HepG2 (cell line): ENCODE results near the gene PRR36. TPM values are rescaled to one million over a fixed set of nuclear protein-coding genes. Genes with fewer than 3 reads are reported as not detected.

Experiments used
- BCL6 ChIP-seq: IDR thresholded peaks from 2 replicates; pipeline ENCODE4 v1.6.1; 2016; ENCODE audit warnings: missing genetic modification reagents, missing compliant biosample characterization
- EHMT2 ChIP-seq: fragments of 200-600 bp; sonication (generic); IDR thresholded peaks from 2 replicates; pipeline ENCODE4 v1.7.0; 2017; ENCODE audit warnings: antibody characterized with exemption, low read depth, low read length, borderline replicate concordance
- ETS1 ChIP-seq: sonication (generic); formaldehyde crosslinking; IDR thresholded peaks from 2 replicates; pipeline ENCODE4 v1.4.0; 2020; ENCODE audit warnings: missing genetic modification reagents
- IKZF4 ChIP-seq: sonication (generic); formaldehyde crosslinking; IDR thresholded peaks from 2 replicates; pipeline ENCODE4 v1.5.1; 2020; ENCODE audit warnings: borderline replicate concordance, mild to moderate bottlenecking, low read depth, missing genetic modification reagents; ENCODE audit errors: not compliant biosample characterization
- MZF1 ChIP-seq: sonication (generic); formaldehyde crosslinking; IDR thresholded peaks from 2 replicates; pipeline ENCODE4 v1.8.1; 2023; ENCODE audit warnings: mild to moderate bottlenecking, missing genetic modification reagents, borderline replicate concordance
- NCOA5 ChIP-seq: sonication (generic); formaldehyde crosslinking; IDR thresholded peaks from 2 replicates; pipeline ENCODE4 v1.4.0; 2020; ENCODE audit warnings: missing genetic modification reagents
- NFIB ChIP-seq: sonication (generic); formaldehyde crosslinking; IDR thresholded peaks from 2 replicates; pipeline ENCODE4 v1.9.0; 2021; ENCODE audit warnings: missing genetic modification reagents, mild to moderate bottlenecking, borderline replicate concordance
- NFKBIZ ChIP-seq: IDR thresholded peaks from 2 replicates; pipeline ENCODE4 v1.6.1; 2018; ENCODE audit warnings: missing genetic modification reagents, missing compliant biosample characterization
- PRDM4 ChIP-seq: sonication (generic); formaldehyde crosslinking; IDR thresholded peaks from 2 replicates; pipeline ENCODE4 v1.9.0; 2021; ENCODE audit warnings: missing genetic modification reagents, borderline replicate concordance
- RAD21 ChIP-seq: fragments of 450-650 bp; formaldehyde crosslinking; IDR thresholded peaks from 2 replicates; pipeline ENCODE4 v1.5.0; 2020; ENCODE audit warnings: mild to moderate bottlenecking
- SRSF1 ChIP-seq: fragments of 200-400 bp; formaldehyde crosslinking; optimal IDR thresholded peaks from 2 replicates; pipeline ENCODE3; 2017; ENCODE audit warnings: mild to moderate bottlenecking, low read depth, low read length, moderate library complexity
- XRCC5 ChIP-seq: fragments of 200-400 bp; formaldehyde crosslinking; optimal IDR thresholded peaks from 2 replicates; pipeline ENCODE3; 2017; ENCODE audit warnings: mild to moderate bottlenecking, low read length
- ZFP91 ChIP-seq: sonication (generic); formaldehyde crosslinking; IDR thresholded peaks from 2 replicates; pipeline ENCODE4 v1.9.0; 2022; ENCODE audit warnings: missing genetic modification reagents, mild to moderate bottlenecking, borderline replicate concordance
- ZNF205 ChIP-seq: IDR thresholded peaks from 2 replicates; pipeline ENCODE4 v1.6.1; 2018; ENCODE audit warnings: missing biosample characterization, missing genetic modification reagents
- ZNF275 ChIP-seq: sonication (generic); formaldehyde crosslinking; IDR thresholded peaks from 2 replicates; pipeline ENCODE4 v1.8.0; 2022; ENCODE audit warnings: missing genetic modification reagents, mild to moderate bottlenecking, inconsistent platforms, borderline replicate concordance
- ZNF276 ChIP-seq: sonication (generic); formaldehyde crosslinking; IDR thresholded peaks from 2 replicates; pipeline ENCODE4 v1.4.0; 2020; ENCODE audit warnings: mild to moderate bottlenecking, low read depth, missing genetic modification reagents
- ZNF451 ChIP-seq: sonication (generic); formaldehyde crosslinking; IDR thresholded peaks from 2 replicates; pipeline ENCODE4 v1.5.0; 2020; ENCODE audit warnings: mild to moderate bottlenecking, missing genetic modification reagents
- ZNF766 ChIP-seq: sonication (generic); formaldehyde crosslinking; IDR thresholded peaks from 2 replicates; pipeline ENCODE4 v1.5.0; 2020; ENCODE audit warnings: missing genetic modification reagents, borderline replicate concordance
- ZNF780A ChIP-seq: sonication (generic); formaldehyde crosslinking; IDR thresholded peaks from 2 replicates; pipeline ENCODE4 v1.8.0; 2022; ENCODE audit warnings: mild to moderate bottlenecking, missing genetic modification reagents, moderate library complexity
- polyA plus RNA-seq, 8 experiments: library from polyadenylated mRNA; depleted of rRNA in 3 of 8; stranded (reverse) in 7 of 8; unstranded in 1 of 8; fragments of >200 nt; fragmentation: Illumina TruSeq in 4 of 8; extraction: Trizol in 4 of 8; gene quantifications; 2 replicates each; pipeline versions ENCODE4 v1.2.1 to v1.2.3, GENCODE V29; 2011 to 2016; ENCODE audit warnings: low read depth in 4 of 8, missing spikeins in 1 of 8, mixed read lengths in 1 of 8; ENCODE audit not compliant: insufficient read depth in 1 of 8
- total RNA-seq, 5 experiments: library from RNA; depleted of rRNA; stranded (reverse); fragments of >200 nt; fragmentation: Illumina TruSeq; extraction: Trizol; gene quantifications; 2 replicates each; pipeline ENCODE4 v1.2.3, GENCODE V29; 2016; ENCODE audit warnings: low read depth in 1 of 5

The PRR36 gene
- total and polyA plus RNA-seq, 2 of the 13 experiments (the other 11 are each of a cell fraction or from before 2014, with no cell fraction given), result 0.07 to 0.17 TPM

GRCh38 chr19:7852851-7853769 is 21.1 kb downstream of the PRR36 start (continued):
- TF ChIP-seq NFIB (CRISPR knock-in tag) (no peak; the same call in 1 of the 2 replicates), ZNF766 (CRISPR knock-in tag) (peak; percentile 83), NFKBIZ (CRISPR knock-in tag) (0 out of 2 replicates have a peak, but pooled peaks have one; percentile 46), IKZF4 (peak; percentile 59), ZNF451 (CRISPR knock-in tag) (peak; percentile 94; the same call in 1 of the 2 replicates), ZNF780A (CRISPR knock-in tag) (no peak), ZNF275 (peak; percentile 80), RAD21 (CRISPR knock-in tag) (peak; percentile 98), XRCC5 (peak; percentile 87), MZF1 (0 out of 2 replicates have a peak, but pooled peaks have one; percentile 17), ETS1 (CRISPR knock-in tag) (peak; percentile 88; the same call in 1 of the 2 replicates), SRSF1 (peak; percentile 47), EHMT2 (no peak), ZFP91 (peak; percentile 95), ZNF205 (peak; percentile 92), NCOA5 (no peak), PRDM4 (no peak), ZNF276 (peak; percentile 87), BCL6 (CRISPR knock-in tag) (peak; percentile 81)
